Peyer's patch (tissue), 4 donors: ENCODE measurements around the gene EFS.

ENCODE experiments used
- POLR2A ChIP-seq, 2 donors: fragments of 450-650 bp; IDR thresholded peaks; one replicate each; pipeline ENCODE4 v1.5.1; 2017; ENCODE audit warnings: antibody characterized with exemption in 2 of 2, mild to moderate bottlenecking in 2 of 2, moderate library complexity in 2 of 2
- TF ChIP-seq, protein P1 (sequence below), 6 experiments: fragments of 450-650 bp in 4 of 6; fragments of 200-600 bp in 2 of 6; sonication (generic) in 1 of 6; IDR thresholded peaks; one replicate each; pipeline ENCODE4 v1.5.1; 2017 to 2019; ENCODE audit warnings: antibody characterized with exemption in 6 of 6, mild to moderate bottlenecking in 3 of 6, moderate library complexity in 1 of 6

DNA sequence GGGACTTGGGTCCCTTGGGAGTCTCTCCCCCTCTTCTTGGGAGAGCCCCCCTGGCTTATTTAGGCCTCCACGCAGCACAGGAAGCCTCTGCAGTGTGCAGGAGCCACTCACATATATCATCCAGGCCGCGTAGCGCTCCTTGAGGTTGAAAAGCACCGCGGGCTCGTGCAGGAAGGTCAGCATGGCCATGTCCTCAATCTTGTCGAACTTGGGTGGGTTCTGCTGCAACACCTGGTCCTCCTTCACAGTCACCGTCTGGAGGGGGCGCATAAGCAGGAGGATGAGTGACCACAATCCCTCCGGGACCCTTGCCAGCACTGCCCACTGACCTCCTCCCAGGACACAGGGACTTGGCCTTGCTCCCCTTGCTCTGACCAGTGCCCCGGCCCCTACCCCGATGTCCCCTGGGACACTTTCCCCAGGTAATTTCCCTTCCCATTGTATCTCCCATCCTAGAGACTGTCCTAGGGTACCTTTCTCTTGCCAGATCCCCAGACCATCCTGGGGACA is 40.6 kb upstream of the EFS start:
- no peak for TF ChIP-seq POLR2A (IDR thresholded peaks at IDR 0.05)
- TF ChIP-seq, protein P1, sequence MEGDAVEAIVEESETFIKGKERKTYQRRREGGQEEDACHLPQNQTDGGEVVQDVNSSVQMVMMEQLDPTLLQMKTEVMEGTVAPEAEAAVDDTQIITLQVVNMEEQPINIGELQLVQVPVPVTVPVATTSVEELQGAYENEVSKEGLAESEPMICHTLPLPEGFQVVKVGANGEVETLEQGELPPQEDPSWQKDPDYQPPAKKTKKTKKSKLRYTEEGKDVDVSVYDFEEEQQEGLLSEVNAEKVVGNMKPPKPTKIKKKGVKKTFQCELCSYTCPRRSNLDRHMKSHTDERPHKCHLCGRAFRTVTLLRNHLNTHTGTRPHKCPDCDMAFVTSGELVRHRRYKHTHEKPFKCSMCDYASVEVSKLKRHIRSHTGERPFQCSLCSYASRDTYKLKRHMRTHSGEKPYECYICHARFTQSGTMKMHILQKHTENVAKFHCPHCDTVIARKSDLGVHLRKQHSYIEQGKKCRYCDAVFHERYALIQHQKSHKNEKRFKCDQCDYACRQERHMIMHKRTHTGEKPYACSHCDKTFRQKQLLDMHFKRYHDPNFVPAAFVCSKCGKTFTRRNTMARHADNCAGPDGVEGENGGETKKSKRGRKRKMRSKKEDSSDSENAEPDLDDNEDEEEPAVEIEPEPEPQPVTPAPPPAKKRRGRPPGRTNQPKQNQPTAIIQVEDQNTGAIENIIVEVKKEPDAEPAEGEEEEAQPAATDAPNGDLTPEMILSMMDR (IDR thresholded peaks at IDR 0.05), result no peak
